ENCODE data around the gene KDM3B. TPM values are rescaled to one million over a fixed set of nuclear protein-coding genes. Genes with fewer than 3 reads are reported as not detected.

KDM3B gene
- total RNA-seq, 2 donors from 2014 or later = 29.7 to 42.3 TPM

GRCh38 chr5:138449501-138450239 is 97.2 kb downstream of the KDM3B start:
- ATAC-seq = peak; percentile 98
- TF ChIP-seq POLR2A (IDR thresholded peaks at IDR 0.05) (no peak), CTCF (IDR thresholded peaks at IDR 0.05) (peak; percentile 91 to 98 (median 97))
- peak; percentile 88 to 94 (median 90) for DNase-seq
- no peaks in the 10 kb centered on the region for H3K36me3 ChIP-seq (replicated peaks in 1 of 2; ENCODE audit: insufficient read depth in 1 of 2, low read depth in 2 of 2)
- H3K27ac ChIP-seq = no peak overlapping the region
- H3K4me3 ChIP-seq = no peak overlapping the region
- 16 to 32% methylated on average over 12 to 22 of the region's 22 CpGs for WGBS, 2 donors
- H3K27me3 ChIP-seq = no peaks in the 10 kb centered on the region
- intact Hi-C loops (cut with DNase I) = loop anchor here (10.0 kb wide), 1 partner anchor 95 kb away; the partner anchor contains the start of gene ETF1
- peaks cover 3% of the 10 kb centered on the region for H3K4me1 ChIP-seq
- no peaks in the 10 kb centered on the region for H3K9me3 ChIP-seq

GRCh38 chr5:138450971-138451370 is 98.5 kb downstream of the KDM3B start:
- no peaks in the 10 kb centered on the region for H3K9me3 ChIP-seq
- DNase-seq (no peak), ATAC-seq (no peak)
- no peak overlapping the region for H3K4me3 ChIP-seq
- intact Hi-C loops (cut with DNase I) = loop anchor here (10.0 kb wide), 1 partner anchor 94 kb away; the partner anchor contains the start of gene ETF1
- H3K4me1 ChIP-seq = peaks cover 3% of the 10 kb centered on the region
- TF ChIP-seq CTCF (IDR thresholded peaks at IDR 0.05) (no peak), POLR2A (IDR thresholded peaks at IDR 0.05) (no peak)
- H3K27me3 ChIP-seq = no peaks in the 10 kb centered on the region
- H3K36me3 ChIP-seq (replicated peaks in 1 of 2; ENCODE audit: insufficient read depth in 1 of 2, low read depth in 2 of 2) = no peaks in the 10 kb centered on the region
- no peak overlapping the region for H3K27ac ChIP-seq
- 79 to 89% methylated on average over 4 to 5 of the region's 5 CpGs for WGBS, 2 donors

GRCh38 chr5:138452720-138453119 is 100.2 kb downstream of the KDM3B start:
- no peak for DNase-seq
- no peaks in the 10 kb centered on the region for H3K27me3 ChIP-seq
- no peaks in the 10 kb centered on the region for H3K36me3 ChIP-seq (replicated peaks in 1 of 2; ENCODE audit: insufficient read depth in 1 of 2, low read depth in 2 of 2)
- TF ChIP-seq CTCF (IDR thresholded peaks at IDR 0.05) = no peak
- no peak for TF ChIP-seq POLR2A (IDR thresholded peaks at IDR 0.05)
- 68 to 82% methylated on average over 3 to 6 of the region's 6 CpGs for WGBS, 2 donors
- H3K9me3 ChIP-seq = no peaks in the 10 kb centered on the region
- no peak overlapping the region for H3K4me3 ChIP-seq
- H3K27ac ChIP-seq = no peak overlapping the region
- intact Hi-C loops (cut with DNase I) = loop anchor here (10.0 kb wide), 1 partner anchor 92 kb away; the partner anchor contains the start of gene ETF1
- no peak for ATAC-seq
- H3K4me1 ChIP-seq = peaks cover 3% of the 10 kb centered on the region

GRCh38 chr5:138453590-138453989 is 101.1 kb downstream of the KDM3B start:
- ATAC-seq (no peak), DNase-seq (no peak)
- whole genome bisulfite sequencing, 2 donors = 72 to 89% methylated on average over 13 of the region's 13 CpGs
- intact Hi-C loops (cut with DNase I) = loop anchor here (10.0 kb wide), 1 partner anchor 91 kb away; the partner anchor contains the start of gene ETF1
- TF ChIP-seq POLR2A (IDR thresholded peaks at IDR 0.05) (no peak), CTCF (IDR thresholded peaks at IDR 0.05) (no peak)
- no peak overlapping the region for H3K4me3 ChIP-seq
- H3K4me1 ChIP-seq = peaks cover 3% of the 10 kb centered on the region
- H3K27me3 ChIP-seq = no peaks in the 10 kb centered on the region
- no peak overlapping the region for H3K27ac ChIP-seq
- H3K36me3 ChIP-seq (replicated peaks in 1 of 2; ENCODE audit: insufficient read depth in 1 of 2, low read depth in 2 of 2) = no peaks in the 10 kb centered on the region
- no peaks in the 10 kb centered on the region for H3K9me3 ChIP-seq
